Transverse colon (tissue), 4 donors: ENCODE results near the gene ST3GAL2.

Experiments used
- CTCF ChIP-seq, 5 experiments: fragments of 200-600 bp in 3 of 5; fragments of 450-650 bp in 2 of 5; sonication (generic) in 3 of 5; IDR thresholded peaks; 1 replicate in 2 of 5; 2 replicates in 3 of 5; pipeline ENCODE4 v1.5.1; 2016 to 2017; ENCODE audit warnings: antibody characterized with exemption in 5 of 5, inconsistent platforms in 3 of 5, mild to moderate bottlenecking in 2 of 5, moderate library complexity in 1 of 5
- EP300 ChIP-seq: sonication (generic); formaldehyde crosslinking; IDR thresholded peaks from one replicate; pipeline ENCODE4 v1.6.1; 2017; ENCODE audit warnings: antibody characterized with exemption, low read depth
- POLR2A ChIP-seq: fragments of 450-650 bp; IDR thresholded peaks from one replicate; pipeline ENCODE4 v1.6.1; 2016; ENCODE audit warnings: antibody characterized with exemption, mild to moderate bottlenecking, moderate library complexity
- POLR2AphosphoS5 ChIP-seq, 3 donors: sonication (generic); formaldehyde crosslinking; IDR thresholded peaks; one replicate each; pipeline ENCODE4 v1.6.1; 2016; ENCODE audit warnings: antibody characterized with exemption in 3 of 3

- TF ChIP-seq POLR2A (no peak), CTCF (IDR thresholded peaks at IDR 0.05) (no peak), EP300 (no peak), POLR2AphosphoS5 (IDR thresholded peaks at IDR 0.05) (no peak)
Observed at GRCh38 chr16:70434484-70435260, 4.2 kb downstream of the ST3GAL2 start.
